ENCODE results near the gene CALHM6.
"Not testable (repeated sequence)": the region's sequence is repeated elsewhere in the genome, so short reads cannot be mapped to it uniquely, and the experiment has no call there.

The CALHM6 gene

DNA sequence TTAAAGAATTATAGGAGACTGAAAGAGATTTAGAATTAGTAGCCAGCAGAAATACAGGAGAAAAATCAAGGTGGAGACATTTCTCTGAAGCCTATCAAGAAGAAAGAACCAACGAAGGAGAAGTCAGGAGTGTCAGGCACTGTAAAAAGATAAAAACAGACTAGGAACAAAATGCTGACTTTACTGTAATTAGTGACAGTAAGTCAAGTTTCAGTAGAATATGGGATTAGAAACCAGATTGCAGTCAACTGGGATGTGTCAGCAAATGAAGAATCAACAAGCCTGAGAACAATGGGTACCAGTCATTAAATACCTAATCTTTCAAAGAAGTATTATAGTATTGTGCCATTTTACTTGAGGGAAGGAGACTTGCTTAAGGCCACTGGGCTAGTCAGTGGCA, 21.6 kb downstream of the CALHM6 start:
- no peak for DNase-seq (ENCODE audit: low spot score)

DNA sequence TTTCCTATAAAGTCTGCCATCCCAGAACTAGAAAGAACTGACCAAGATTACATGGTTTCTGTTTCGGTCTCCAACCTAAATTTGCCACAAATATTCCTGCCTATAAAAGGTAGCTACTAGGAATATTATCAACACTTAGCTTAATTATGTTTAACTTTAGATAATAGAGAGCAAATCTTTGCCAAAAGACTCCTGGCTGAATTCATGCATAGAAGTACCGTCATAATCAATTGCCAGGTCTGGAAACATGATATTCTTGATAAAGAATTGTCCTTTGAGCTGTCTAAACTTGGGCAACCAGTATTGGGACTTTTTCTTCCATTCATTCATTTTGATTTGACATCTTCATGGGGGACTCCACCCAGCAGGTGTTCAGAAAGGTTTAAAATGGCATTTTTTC, 22.4 kb downstream of the CALHM6 start:
- DNase-seq (ENCODE audit: low spot score) = no peak

DNA sequence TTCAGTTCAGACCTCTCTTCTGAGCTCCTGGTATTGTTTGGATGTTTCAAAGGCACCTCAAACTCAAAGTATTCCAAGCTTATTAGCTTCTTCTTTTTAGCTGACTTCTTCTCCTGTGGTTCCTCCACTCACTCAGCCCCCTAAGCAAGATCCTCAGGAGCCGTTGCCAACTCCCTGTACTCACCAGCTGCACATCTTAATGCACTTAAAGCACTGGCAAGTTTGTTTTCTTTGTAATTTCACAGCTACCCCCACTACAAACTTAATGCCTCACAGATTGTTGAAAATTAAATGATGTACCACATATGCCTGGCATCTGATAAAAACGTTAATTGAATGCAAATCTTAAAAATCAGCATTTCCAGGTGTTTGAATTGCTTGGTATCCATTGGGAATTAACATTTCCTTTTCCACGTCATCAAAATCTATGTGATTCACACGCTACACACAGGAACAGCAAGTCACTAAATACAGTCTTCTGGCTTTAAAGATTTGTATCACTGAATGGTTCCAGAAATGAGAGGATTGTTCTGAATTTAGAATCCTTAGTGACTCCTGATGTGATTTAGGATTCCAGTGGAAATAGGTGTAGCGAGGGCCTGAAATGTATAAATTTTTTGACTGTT, 24.5 kb downstream of the CALHM6 start:
- peak; percentile 26 for DNase-seq (ENCODE audit: low spot score)

DNA sequence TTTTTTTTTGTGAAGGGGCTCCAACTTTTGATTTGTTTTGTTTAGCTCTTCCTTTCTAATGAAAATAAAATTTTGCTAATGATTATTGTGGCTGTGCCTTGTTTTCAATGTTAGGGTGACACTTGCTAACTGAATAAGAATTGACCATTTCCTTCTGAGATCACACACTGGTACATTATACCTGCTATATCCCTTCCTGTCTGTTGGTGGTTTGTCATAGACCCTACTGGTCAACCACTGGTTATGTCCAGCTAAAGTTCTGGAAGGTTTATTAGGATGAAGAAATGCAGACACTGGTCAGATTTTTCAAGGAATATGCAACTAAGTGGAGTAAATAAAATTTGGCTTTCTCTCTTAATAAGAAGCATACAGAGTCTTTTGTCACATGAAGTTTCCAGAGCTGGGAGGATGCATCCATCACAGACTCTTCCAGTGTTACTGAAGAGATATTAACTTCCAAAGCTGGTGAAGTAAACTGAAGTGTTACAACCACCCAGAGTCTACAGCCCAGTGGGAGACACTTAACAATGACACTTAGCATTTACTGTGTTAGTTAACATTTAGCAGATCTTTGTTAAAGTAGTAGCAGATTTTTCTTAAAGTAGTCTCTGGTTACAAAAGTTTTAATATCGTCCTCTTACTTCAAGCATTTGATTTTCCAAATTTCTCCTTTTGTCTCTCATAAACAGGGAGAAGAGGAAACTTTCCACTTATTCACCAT, 30.6 kb downstream of the CALHM6 start:
- no peak for DNase-seq (ENCODE audit: low spot score)

- peak; percentile 27 for DNase-seq (ENCODE audit: low spot score)
Observed at GRCh38 chr6:116492331-116493067, 31.3 kb downstream of the CALHM6 start.

- DNase-seq (ENCODE audit: low spot score) = not testable (repeated sequence)
Observed at GRCh38 chr6:116495161-116495560, 34.0 kb downstream of the CALHM6 start.

DNA sequence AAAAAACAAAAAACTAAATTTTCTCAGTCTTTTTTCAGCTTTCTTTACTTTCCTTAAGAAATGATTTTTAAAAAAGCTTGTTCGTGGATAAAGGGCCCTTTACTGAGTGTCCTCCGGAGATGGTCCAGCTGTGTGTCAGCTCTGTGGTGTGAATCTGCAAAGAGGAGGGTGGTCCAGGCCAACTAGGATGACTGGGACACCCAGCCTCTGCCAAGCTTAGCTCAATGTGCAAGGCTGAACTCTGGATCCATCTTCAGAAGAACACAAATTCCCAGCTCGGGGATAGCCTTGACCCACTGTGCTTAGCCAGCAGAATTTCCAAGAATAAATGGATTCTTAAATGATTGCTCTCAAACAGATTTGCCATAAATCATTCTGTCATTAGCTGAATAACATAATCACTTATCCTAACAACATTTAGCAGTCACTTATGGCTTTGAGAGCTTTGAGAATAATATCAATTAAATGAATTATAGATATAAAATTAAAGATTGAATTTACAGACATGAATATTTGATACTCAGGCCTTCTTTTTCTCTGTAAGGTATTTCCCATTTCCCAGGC, 36.0 kb downstream of the CALHM6 start:
- DNase-seq (ENCODE audit: low spot score) = no peak

GRCh38 chr6:116500969-116501433, 39.8 kb downstream of the CALHM6 start:
- DNase-seq (ENCODE audit: low spot score) = no peak

DNA sequence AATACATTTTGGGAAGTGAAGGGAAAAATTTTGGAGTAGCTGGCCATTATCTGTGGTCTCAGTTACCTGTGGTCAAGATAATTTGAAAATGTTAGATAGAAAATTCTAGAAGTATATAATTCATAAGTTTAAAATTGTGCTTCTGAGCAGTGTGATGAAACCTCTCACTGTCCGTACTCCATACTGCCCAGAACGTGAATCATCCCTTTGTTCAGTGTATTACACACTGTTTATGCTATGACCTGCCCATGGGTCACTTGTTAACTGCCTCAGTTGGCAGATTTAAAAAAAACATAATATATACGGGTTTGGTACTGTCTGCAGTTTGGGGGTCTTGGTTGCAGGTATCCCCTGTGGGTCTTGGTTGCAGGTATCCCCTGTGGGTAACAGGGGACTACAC, 46.1 kb downstream of the CALHM6 start:
- no peak for DNase-seq (ENCODE audit: low spot score)

GRCh38 chr6:116508527-116508926, 47.4 kb downstream of the CALHM6 start:
- DNase-seq (ENCODE audit: low spot score) = no peak

DNA sequence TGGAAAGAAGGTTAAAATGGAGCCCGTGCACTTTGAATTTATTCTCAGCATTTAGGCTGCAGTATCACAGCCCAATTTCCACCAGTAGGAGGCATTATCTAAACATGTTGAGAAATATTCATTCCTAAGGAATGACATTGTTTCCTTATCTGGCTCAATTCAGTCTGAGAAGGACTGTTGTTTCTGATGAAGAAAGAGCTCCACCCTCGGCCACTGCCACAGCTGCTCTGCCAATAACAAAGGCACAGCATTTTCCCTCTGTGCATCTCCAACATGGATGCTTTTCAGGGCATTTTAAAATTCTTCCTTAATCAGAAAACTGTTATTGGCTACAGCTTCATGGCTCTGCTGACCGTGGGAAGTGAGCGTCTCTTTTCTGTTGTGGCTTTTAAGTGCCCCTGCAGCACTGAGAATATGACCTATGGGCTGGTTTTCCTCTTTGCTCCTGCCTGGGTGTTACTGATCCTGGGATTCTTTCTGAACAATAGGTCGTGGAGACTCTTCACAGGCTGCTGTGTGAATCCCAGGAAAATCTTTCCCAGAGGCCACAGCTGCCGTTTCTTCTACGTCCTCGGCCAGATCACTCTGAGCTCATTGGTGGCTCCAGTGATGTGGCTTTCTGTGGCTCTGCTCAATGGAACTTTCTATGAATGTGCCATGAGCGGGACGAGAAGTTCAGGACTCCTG, 50.4 kb downstream of the CALHM6 start, which contains the start of gene CALHM5:
Gene CALHM5 (plus strand): TSS at position 216 of the 687 bp plus-strand sequence. CDS start 58 bp downstream, at position 274.
- DNase-seq (ENCODE audit: low spot score) = peak; percentile 94

GRCh38 chr6:116512111-116512559, 51.0 kb downstream of the CALHM6 start:
- peak; percentile 36 for DNase-seq (ENCODE audit: low spot score)

- no peak for DNase-seq (ENCODE audit: low spot score)
Observed at GRCh38 chr6:116512734-116513133, 51.6 kb downstream of the CALHM6 start.
